Measurements from ENCODE around the gene PCBD1. TPM values are rescaled to one million over a fixed set of nuclear protein-coding genes. Genes with fewer than 3 reads are reported as not detected.

The PCBD1 gene
- total RNA-seq, 2 experiments from 2014 or later, result 4.7 to 4.8 TPM

DNA sequence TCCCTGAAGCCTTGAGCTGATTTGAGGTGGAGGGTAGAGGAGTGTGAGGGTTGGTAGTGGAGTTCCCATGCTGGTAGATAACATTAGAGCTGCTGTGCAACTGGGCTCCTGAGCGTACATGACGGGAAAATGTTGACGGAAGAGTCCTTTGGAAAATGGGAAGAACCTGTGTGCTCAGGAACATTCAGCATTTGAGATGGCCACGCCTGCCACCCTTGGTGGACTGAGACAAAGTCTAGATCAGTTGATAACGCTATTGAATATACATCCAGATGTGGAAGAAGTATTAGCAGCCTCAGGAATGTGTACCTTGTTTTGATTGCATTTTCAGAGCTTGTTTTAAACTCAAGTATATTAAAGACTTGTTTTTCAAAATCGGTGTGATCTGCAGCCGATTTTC is 16.1 kb downstream of the PCBD1 start:
- Histone ChIP-seq H3K27ac (ENCODE audit: low read depth in 1 of 2, low read length in 2 of 2) (no peak overlapping the region), H3K36me3 (ENCODE audit: insufficient read depth, low read length) (peaks cover 31% of the 10 kb centered on the region), H3K4me3 (ENCODE audit: low read length) (no peak overlapping the region), H3K9me3 (ENCODE audit: control insufficient read depth in 1 of 2, insufficient read depth in 1 of 2, low read length in 2 of 2) (no peaks in the 10 kb centered on the region), H3K27me3 (ENCODE audit: control insufficient read depth in 1 of 2, insufficient read depth in 2 of 2, low read length in 2 of 2) (no peaks in the 10 kb centered on the region), H3K4me1 (ENCODE audit: insufficient read depth, low read length) (no peaks in the 10 kb centered on the region)
- TF ChIP-seq, protein P1, sequence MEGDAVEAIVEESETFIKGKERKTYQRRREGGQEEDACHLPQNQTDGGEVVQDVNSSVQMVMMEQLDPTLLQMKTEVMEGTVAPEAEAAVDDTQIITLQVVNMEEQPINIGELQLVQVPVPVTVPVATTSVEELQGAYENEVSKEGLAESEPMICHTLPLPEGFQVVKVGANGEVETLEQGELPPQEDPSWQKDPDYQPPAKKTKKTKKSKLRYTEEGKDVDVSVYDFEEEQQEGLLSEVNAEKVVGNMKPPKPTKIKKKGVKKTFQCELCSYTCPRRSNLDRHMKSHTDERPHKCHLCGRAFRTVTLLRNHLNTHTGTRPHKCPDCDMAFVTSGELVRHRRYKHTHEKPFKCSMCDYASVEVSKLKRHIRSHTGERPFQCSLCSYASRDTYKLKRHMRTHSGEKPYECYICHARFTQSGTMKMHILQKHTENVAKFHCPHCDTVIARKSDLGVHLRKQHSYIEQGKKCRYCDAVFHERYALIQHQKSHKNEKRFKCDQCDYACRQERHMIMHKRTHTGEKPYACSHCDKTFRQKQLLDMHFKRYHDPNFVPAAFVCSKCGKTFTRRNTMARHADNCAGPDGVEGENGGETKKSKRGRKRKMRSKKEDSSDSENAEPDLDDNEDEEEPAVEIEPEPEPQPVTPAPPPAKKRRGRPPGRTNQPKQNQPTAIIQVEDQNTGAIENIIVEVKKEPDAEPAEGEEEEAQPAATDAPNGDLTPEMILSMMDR (IDR thresholded peaks at IDR 0.05), result no peak
- Mint-ChIP-seq H3K4me3 (no peak overlapping the region), H3K9me3 (no peaks in the 10 kb centered on the region), H3K27ac (no peak overlapping the region), H3K36me3 (ENCODE audit: low read depth) (peaks cover 78% of the 10 kb centered on the region), H3K4me1 (ENCODE audit: low read depth) (no peaks in the 10 kb centered on the region), H3K27me3 (no peaks in the 10 kb centered on the region)
- POLR2A ChIA-PET, result interaction anchor here (0.6 kb wide), 1 partner anchor 1654 kb away, joined by 3 read pairs; no protein-coding TSS in a partner anchor
- CTCF ChIA-PET, result no interaction called here
- intact Hi-C loops (cut with DNase I, micrococcal nuclease), result no loop called here
- no peak for ATAC-seq (ENCODE audit: poor library complexity)
- DNase-seq, result no peak

DNA sequence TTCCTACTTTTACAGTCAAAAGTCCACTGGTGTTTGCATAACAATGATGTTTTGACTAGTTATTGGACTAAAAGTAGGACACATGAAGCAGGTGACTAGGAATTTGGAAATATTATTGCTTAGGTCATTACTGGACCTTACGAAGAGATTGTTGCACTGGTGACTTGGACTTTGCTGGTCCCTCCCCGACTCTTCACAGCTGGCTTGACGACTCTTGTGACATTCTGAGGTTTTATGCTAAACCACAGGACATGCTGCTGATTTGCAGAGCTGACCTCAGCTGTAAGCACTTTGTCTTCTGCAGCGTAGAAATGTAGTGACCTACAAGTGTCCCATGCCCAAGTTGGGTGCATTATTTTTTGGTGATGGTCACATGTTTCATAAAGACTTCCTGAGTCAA is 21.9 kb downstream of the PCBD1 start:
- no peaks in the 10 kb centered on the region for H3K27me3 ChIP-seq (ENCODE audit: control insufficient read depth in 1 of 2, insufficient read depth in 2 of 2, low read length in 2 of 2)
- no peaks in the 10 kb centered on the region for H3K9me3 ChIP-seq (ENCODE audit: control insufficient read depth in 1 of 2, insufficient read depth in 1 of 2, low read length in 2 of 2)
- ATAC-seq (ENCODE audit: poor library complexity) (no peak), DNase-seq (no peak)
- Mint-ChIP-seq H3K36me3 (ENCODE audit: low read depth) (peaks cover 65% of the 10 kb centered on the region), H3K9me3 (no peaks in the 10 kb centered on the region), H3K27ac (no peak overlapping the region), H3K4me1 (ENCODE audit: low read depth) (no peaks in the 10 kb centered on the region), H3K4me3 (no peak overlapping the region), H3K27me3 (no peaks in the 10 kb centered on the region)
- CTCF ChIA-PET, result no interaction called here
- TF ChIP-seq, protein P1 (IDR thresholded peaks at IDR 0.05), result no peak
- intact Hi-C loops (cut with DNase I, micrococcal nuclease), result no loop called here
- no peaks in the 10 kb centered on the region for H3K4me1 ChIP-seq (ENCODE audit: insufficient read depth, low read length)
- no peak overlapping the region for H3K4me3 ChIP-seq (ENCODE audit: low read length)
- POLR2A ChIA-PET, result no interaction called here
- peaks cover 14% of the 10 kb centered on the region for H3K36me3 ChIP-seq (ENCODE audit: insufficient read depth, low read length)
- H3K27ac ChIP-seq (ENCODE audit: low read depth in 1 of 2, low read length in 2 of 2), result no peak overlapping the region

DNA sequence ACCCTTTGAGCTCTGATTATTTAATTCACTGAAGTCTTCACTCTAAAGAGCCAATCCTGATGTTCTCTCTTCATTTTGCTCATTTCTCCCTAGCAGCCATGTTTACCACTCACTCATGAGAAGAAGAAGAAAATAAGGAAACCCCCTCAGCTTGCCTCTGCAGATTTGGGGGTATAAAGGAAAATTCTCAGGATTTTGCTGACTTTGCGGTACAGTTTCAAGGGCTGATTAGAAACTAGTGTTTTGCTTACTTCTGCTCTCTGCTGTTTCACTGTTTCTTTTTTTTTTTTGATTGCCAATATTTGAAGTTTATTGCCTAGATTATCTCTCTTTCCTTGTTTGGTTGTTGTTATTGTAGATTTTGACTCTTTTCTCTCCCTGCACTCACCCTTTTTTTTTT is 23.4 kb downstream of the PCBD1 start:
- no peaks in the 10 kb centered on the region for H3K4me1 Mint-ChIP-seq (ENCODE audit: low read depth)
- intact Hi-C loops (cut with DNase I, micrococcal nuclease), result no loop called here
- POLR2A ChIA-PET, result no interaction called here
- Histone ChIP-seq H3K27ac (ENCODE audit: low read depth in 1 of 2, low read length in 2 of 2) (no peak overlapping the region), H3K27me3 (ENCODE audit: control insufficient read depth in 1 of 2, insufficient read depth in 2 of 2, low read length in 2 of 2) (no peaks in the 10 kb centered on the region), H3K36me3 (ENCODE audit: insufficient read depth, low read length) (peaks cover 21% of the 10 kb centered on the region), H3K4me3 (ENCODE audit: low read length) (no peak overlapping the region), H3K9me3 (ENCODE audit: control insufficient read depth in 1 of 2, insufficient read depth in 1 of 2, low read length in 2 of 2) (no peaks in the 10 kb centered on the region), H3K4me1 (ENCODE audit: insufficient read depth, low read length) (no peaks in the 10 kb centered on the region)
- no peak overlapping the region for H3K27ac Mint-ChIP-seq
- no peak overlapping the region for H3K4me3 Mint-ChIP-seq
- DNase-seq, result no peak
- H3K9me3 Mint-ChIP-seq, result no peaks in the 10 kb centered on the region
- TF ChIP-seq, protein P1 (IDR thresholded peaks at IDR 0.05), result no peak
- H3K27me3 Mint-ChIP-seq, result no peaks in the 10 kb centered on the region
- peaks cover 65% of the 10 kb centered on the region for H3K36me3 Mint-ChIP-seq (ENCODE audit: low read depth)
- ATAC-seq (ENCODE audit: poor library complexity), result no peak
- CTCF ChIA-PET, result no interaction called here

Measured in CD4-positive, alpha-beta T cell (primary cell).